H1 (cell line): Measurements from ENCODE around the gene MFGE8. TPM values are rescaled to one million over a fixed set of nuclear protein-coding genes. Genes with fewer than 3 reads are reported as not detected.

Source experiments
- CTCF ChIA-PET: fragments of 300-600 bp; sonication (Branson Sonifier 250); formaldehyde crosslinking; loops from one replicate; lab custom pipeline; 2021; ENCODE audit not compliant: partially characterized antibody; lab: Charles Lee
- POLR2A ChIA-PET: fragments of 300-600 bp; sonication (Branson Sonifier 250); formaldehyde crosslinking; loops from one replicate; lab custom pipeline; 2021; ENCODE audit warnings: inconsistent platforms; ENCODE audit not compliant: partially characterized antibody; lab: Charles Lee
- DNase-seq, 2 experiments: peaks; one replicate each; pipeline versions ENCODE4 v3.0.0 to v3.0.0-alpha.2; 2010 to 2022; ENCODE audit warnings: low spot score in 2 of 2, low read depth in 1 of 2, mixed read lengths in 1 of 2
- FAIRE-seq: peaks from 2 replicates; lab custom pipeline; 2011; peaks lifted over from hg19 to GRCh38; lab: Jason Lieb, UNC
- H2AFZ ChIP-seq: 2 replicates; pipeline ENCODE4 v1.8.1; 2012; ENCODE audit warnings: low read length, inconsistent platforms
- H2AK5ac ChIP-seq: 2 replicates; pipeline ENCODE4 v1.6.1; 2013; ENCODE audit warnings: low read depth, low read length
- H2BK120ac ChIP-seq: replicated peaks from 2 replicates; pipeline ENCODE3; 2013; ENCODE audit warnings: low read depth, low read length, inconsistent platforms
- H2BK12ac ChIP-seq: 2 replicates; pipeline ENCODE4 v1.6.1; 2013; ENCODE audit warnings: low read depth, low read length
- H2BK15ac ChIP-seq: 2 replicates; pipeline ENCODE4 v1.6.1; 2013; ENCODE audit warnings: low read length
- H2BK20ac ChIP-seq: 2 replicates; pipeline ENCODE4 v1.6.1; 2013; ENCODE audit warnings: low read length
- H2BK5ac ChIP-seq: 2 replicates; pipeline ENCODE4 v1.6.1; 2013; ENCODE audit warnings: low read depth, low read length
- H3K14ac ChIP-seq: 2 replicates; pipeline ENCODE4 v1.6.1; 2013; ENCODE audit warnings: inconsistent platforms; ENCODE audit not compliant: insufficient read length
- H3K18ac ChIP-seq: 2 replicates; pipeline ENCODE4 v1.6.1; 2013; ENCODE audit warnings: low read length; ENCODE audit errors: extremely low read depth
- H3K23ac ChIP-seq: 2 replicates; pipeline ENCODE4 v1.6.1; 2013; ENCODE audit warnings: inconsistent platforms; ENCODE audit not compliant: insufficient read length
- H3K23me2 ChIP-seq: 2 replicates; pipeline ENCODE4 v1.6.1; 2013; ENCODE audit warnings: low read depth, low read length
- H3K27ac ChIP-seq: 2 replicates; pipeline ENCODE4 v1.6.1; 2011; ENCODE audit warnings: low read depth, low read length, inconsistent platforms
- H3K27me3 ChIP-seq, 4 experiments: replicated peaks in 1 of 4; 1 replicate in 1 of 4; 2 replicates in 3 of 4; pipeline versions ENCODE4 v1.6.1 to v1.8.1; 2011 to 2013; ENCODE audit warnings: low read length in 3 of 4, mild to moderate bottlenecking in 3 of 4, inconsistent platforms in 2 of 4, mixed read lengths in 2 of 4, moderate library complexity in 1 of 4; ENCODE audit not compliant: control insufficient read depth in 3 of 4, insufficient read depth in 3 of 4; ENCODE audit errors: extremely low read depth in 1 of 4
- H3K36me3 ChIP-seq, 4 experiments: 2 replicates each; pipeline versions ENCODE4 v1.6.1 to v1.8.1; 2011 to 2013; ENCODE audit warnings: mild to moderate bottlenecking in 4 of 4, low read length in 3 of 4, moderate library complexity in 2 of 4, control low read depth in 1 of 4, inconsistent platforms in 1 of 4; ENCODE audit not compliant: insufficient read depth in 4 of 4, control insufficient read depth in 2 of 4
- H3K4ac ChIP-seq: replicated peaks from 2 replicates; pipeline ENCODE3; 2013; ENCODE audit warnings: low read length, low read depth, mixed read lengths, inconsistent platforms; ENCODE audit not compliant: insufficient read length
- H3K4me1 ChIP-seq, 4 experiments: replicated peaks in 1 of 4; 1 replicate in 1 of 4; 2 replicates in 3 of 4; pipeline versions ENCODE4 v1.6.1 to v1.8.1; 2011 to 2013; ENCODE audit warnings: low read length in 3 of 4, inconsistent platforms in 2 of 4, mixed read lengths in 1 of 4; ENCODE audit not compliant: insufficient read depth in 4 of 4, control insufficient read depth in 3 of 4
- H3K4me2 ChIP-seq, 2 experiments: 2 replicates each; pipeline versions ENCODE4 v1.6.1 to v1.8.1; 2011 to 2013; ENCODE audit warnings: low read depth in 2 of 2, low read length in 2 of 2, control low read depth in 1 of 2, inconsistent platforms in 1 of 2, mild to moderate bottlenecking in 1 of 2; ENCODE audit not compliant: insufficient read depth in 1 of 2
- H3K4me3 ChIP-seq, 4 experiments: fragments of 200-600, 300-600 bp in 1 of 4; sonication (generic), shearing (Covaris generic), sonication (Bioruptor Twin) in 1 of 4; 2 replicates each; pipeline versions ENCODE4 v1.5.1 to v1.8.1; 2011 to 2016; ENCODE audit warnings: low read length in 4 of 4, low read depth in 3 of 4, control low read depth in 2 of 4, inconsistent platforms in 2 of 4, mild to moderate bottlenecking in 2 of 4, mixed read lengths in 1 of 4, moderate library complexity in 1 of 4; ENCODE audit not compliant: insufficient read depth in 2 of 4; ENCODE audit errors: extremely low read depth in 1 of 4
- H3K56ac ChIP-seq: replicated peaks from 2 replicates; pipeline ENCODE3; 2013; ENCODE audit warnings: low read depth, mild to moderate bottlenecking, mixed read lengths, low read length, inconsistent platforms; ENCODE audit not compliant: insufficient read length
- H3K79me1 ChIP-seq: 2 replicates; pipeline ENCODE4 v1.6.1; 2013; ENCODE audit warnings: low read depth, low read length, control low read depth
- H3K79me2 ChIP-seq, 2 experiments: 2 replicates each; pipeline versions ENCODE4 v1.6.1 to v1.8.1; 2012 to 2013; ENCODE audit warnings: low read length in 2 of 2, mild to moderate bottlenecking in 2 of 2, inconsistent platforms in 1 of 2; ENCODE audit not compliant: insufficient read depth in 2 of 2, control insufficient read depth in 1 of 2
- H3K9ac ChIP-seq, 4 experiments: replicated peaks in 1 of 4; 1 replicate in 1 of 4; 2 replicates in 3 of 4; pipeline versions ENCODE4 v1.6.1 to v1.8.1; 2011 to 2013; ENCODE audit warnings: low read depth in 3 of 4, low read length in 3 of 4, control low read depth in 2 of 4, mild to moderate bottlenecking in 2 of 4, moderate library complexity in 2 of 4, inconsistent platforms in 1 of 4; ENCODE audit errors: extremely low read depth in 1 of 4
- H3K9me3 ChIP-seq, 2 experiments: 2 replicates each; pipeline versions ENCODE4 v1.6.1 to v1.8.1; 2012 to 2013; ENCODE audit warnings: mild to moderate bottlenecking in 2 of 2, moderate library complexity in 2 of 2, control low read depth in 1 of 2, inconsistent platforms in 1 of 2, low read depth in 1 of 2, low read length in 1 of 2, mixed read lengths in 1 of 2; ENCODE audit not compliant: insufficient read depth in 2 of 2
- H4K20me1 ChIP-seq, 2 experiments: replicated peaks in 1 of 2; 2 replicates each; pipeline versions ENCODE3 to v1.8.1; 2011 to 2013; ENCODE audit warnings: inconsistent platforms in 2 of 2, low read length in 2 of 2, mild to moderate bottlenecking in 1 of 2; ENCODE audit not compliant: insufficient read depth in 2 of 2, control insufficient read depth in 1 of 2
- H4K5ac ChIP-seq: 2 replicates; pipeline ENCODE4 v1.6.1; 2013; ENCODE audit warnings: low read length, low read depth, mixed read lengths, inconsistent platforms; ENCODE audit not compliant: insufficient read length
- H4K8ac ChIP-seq: 2 replicates; pipeline ENCODE4 v1.8.0; 2013; ENCODE audit warnings: mild to moderate bottlenecking, moderate library complexity, low read length, inconsistent platforms; ENCODE audit not compliant: insufficient read depth; ENCODE audit errors: extremely low read depth
- H4K91ac ChIP-seq: replicated peaks from 2 replicates; pipeline ENCODE3; 2013; ENCODE audit warnings: low read length, mixed read lengths, inconsistent platforms; ENCODE audit not compliant: insufficient read length
- BCL11A ChIP-seq, 2 experiments: IDR thresholded peaks; one replicate each; pipeline ENCODE4 v1.6.1; 2011; ENCODE audit warnings: low read depth in 2 of 2, low read length in 2 of 2, mild to moderate bottlenecking in 2 of 2
- EZH2 ChIP-seq: fragments of 200-600 bp; sonication (generic); IDR thresholded peaks from 2 replicates; pipeline ENCODE4 v1.7.1; 2012; ENCODE audit warnings: low read depth, mild to moderate bottlenecking, moderate library complexity, low read length, inconsistent platforms; ENCODE audit not compliant: severe bottlenecking
- FOSL1 ChIP-seq: IDR thresholded peaks from 2 replicates; pipeline ENCODE4 v1.6.1; 2011; ENCODE audit warnings: mild to moderate bottlenecking, low read depth, low read length, moderate library complexity; ENCODE audit not compliant: insufficient read depth
- MAFK ChIP-seq: IDR thresholded peaks from 2 replicates; pipeline ENCODE4 v1.6.1; 2012; ENCODE audit warnings: low read depth, mild to moderate bottlenecking, improper control_type of control experiment, low read length
- SAP30 ChIP-seq: fragments of 300-600 bp; sonication (generic); IDR thresholded peaks from 2 replicates; pipeline ENCODE4 v1.7.1; 2012; ENCODE audit warnings: low read length, moderate library complexity, mild to moderate bottlenecking, inconsistent platforms; ENCODE audit not compliant: insufficient read depth, insufficient replicate concordance
- WGBS, 2 experiments: shearing (Covaris generic) in 1 of 2; methylation state at CpG; one replicate each; pipeline versions ENCODE4 v1.1.6 to v1.1.7; 2013 to 2015; ENCODE audit warnings: low lambda C conversion rate in 2 of 2, mixed read lengths in 2 of 2, inconsistent platforms in 1 of 2, low coverage in 1 of 2, missing lambda C conversion rate in 1 of 2; ENCODE audit not compliant: insufficient replicate concordance in 2 of 2, insufficient coverage in 1 of 2, insufficient read length in 1 of 2; ENCODE audit errors: extremely low coverage in 1 of 2, missing lambda C conversion rate in 1 of 2; 5-methylcytosine and 5-hydroxymethylcytosine counted together
- polyA plus RNA-seq, 7 experiments: library from polyadenylated mRNA; depleted of rRNA in 3 of 7; stranded (reverse) in 5 of 7; unstranded in 2 of 7; fragments of >200 nt in 5 of 7; fragments of 200-250 nt in 2 of 7; gene quantifications; 1 replicate in 5 of 7; 2 replicates in 1 of 7; 4 replicates in 1 of 7; pipeline versions ENCODE4 v1.2.1 to v1.2.3, GENCODE V29; 2011 to 2013; ENCODE audit warnings: missing spikeins in 2 of 7, mixed read lengths in 2 of 7
- total RNA-seq: library from RNA; stranded (reverse); fragmentation: NEBNext Ultra II Directional; extraction: Animal tissue kit (Norgen Biotek cat#: 25700); gene quantifications from 2 replicates; pipeline ENCODE4 v1.2.1, GENCODE V29; 2021
- TF ChIP-seq, protein P1 (sequence below): IDR thresholded peaks from 2 replicates; pipeline ENCODE4 v1.6.1; 2011; ENCODE audit warnings: low read length, improper control_type of control experiment

The MFGE8 gene
- total and polyA plus RNA-seq, 2 of the 8 experiments (the other 6 are each of a cell fraction or from before 2014, with no cell fraction given): 1,237 to 2,117 TPM

DNA sequence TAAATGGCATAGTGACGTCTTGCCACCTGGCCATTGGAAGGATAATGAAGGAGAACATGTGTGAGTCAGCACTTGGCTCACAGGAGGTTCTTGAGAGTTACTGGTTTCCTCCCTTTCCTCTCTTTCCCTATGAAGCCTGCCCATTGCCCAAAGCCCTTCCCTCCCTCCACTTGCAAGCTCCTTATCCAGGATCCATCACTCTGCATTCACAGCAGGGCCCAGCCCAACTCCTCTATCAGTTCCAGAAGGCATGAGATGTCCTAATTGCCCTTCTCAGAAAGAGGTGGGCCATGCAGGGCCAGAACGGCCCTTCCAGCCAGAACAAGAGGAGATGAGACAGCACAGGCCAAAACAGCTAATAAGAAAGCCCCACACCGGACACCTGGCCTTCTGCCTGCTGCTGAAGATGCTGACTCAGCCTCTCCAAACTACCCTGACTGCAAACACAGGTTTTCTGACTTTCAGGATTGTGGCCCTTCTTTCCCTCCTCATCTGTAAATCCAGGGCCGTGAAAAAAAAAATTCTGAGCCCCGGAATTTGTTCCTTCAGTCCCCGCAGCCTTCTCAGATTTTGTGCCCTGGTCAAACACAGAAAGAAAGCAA is 47.6 kb downstream of the MFGE8 start:
- H3K27ac ChIP-seq: no peak overlapping the region
- H2BK120ac ChIP-seq: no peak overlapping the region
- no peak overlapping the region for H3K4ac ChIP-seq
- no peak overlapping the region for H3K23ac ChIP-seq
- H3K4me2 ChIP-seq: no peak overlapping the region
- H2BK12ac ChIP-seq: no peak overlapping the region
- no peak overlapping the region for H4K91ac ChIP-seq
- H2AK5ac ChIP-seq: no peak overlapping the region
- H3K56ac ChIP-seq: no peak overlapping the region
- no peaks in the 10 kb centered on the region for H3K4me1 ChIP-seq
- H2BK15ac ChIP-seq: no peak overlapping the region
- no peaks in the 10 kb centered on the region for H4K20me1 ChIP-seq
- H3K9ac ChIP-seq: no peak overlapping the region
- DNase-seq: no peak
- H2BK5ac ChIP-seq: no peak overlapping the region
- H3K4me3 ChIP-seq: no peak overlapping the region
- 74% methylated on average over 6 of the region's 6 CpGs; no CpG with 5 or more reads in 1 of the 2 experiments for WGBS, 2 experiments
- H3K79me1 ChIP-seq: no peaks in the 10 kb centered on the region
- H3K18ac ChIP-seq: no peak overlapping the region
- H3K27me3 ChIP-seq: no peaks in the 10 kb centered on the region
- no peaks in the 10 kb centered on the region for H3K36me3 ChIP-seq
- H3K79me2 ChIP-seq: no peaks in the 10 kb centered on the region
- no peak overlapping the region for H4K8ac ChIP-seq
- FAIRE-seq: no peak
- H3K14ac ChIP-seq: no peak overlapping the region
- H4K5ac ChIP-seq: no peak overlapping the region
- no peaks in the 10 kb centered on the region for H3K23me2 ChIP-seq
- CTCF ChIA-PET: interaction anchor here (1.2 kb wide), 1 partner anchor 196 kb away, joined by 3 read pairs; no protein-coding TSS in a partner anchor
- H2AFZ ChIP-seq: no peak overlapping the region
- TF ChIP-seq BCL11A (IDR thresholded peaks at IDR 0.05; ENCODE audit: low read depth in 2 of 2, low read length in 2 of 2) (no peak), MAFK (0 out of 2 replicates have a peak, but pooled peaks have one; percentile 30), EZH2 (no peak), FOSL1 (no peak), SAP30 (no peak)
- TF ChIP-seq, protein P1, sequence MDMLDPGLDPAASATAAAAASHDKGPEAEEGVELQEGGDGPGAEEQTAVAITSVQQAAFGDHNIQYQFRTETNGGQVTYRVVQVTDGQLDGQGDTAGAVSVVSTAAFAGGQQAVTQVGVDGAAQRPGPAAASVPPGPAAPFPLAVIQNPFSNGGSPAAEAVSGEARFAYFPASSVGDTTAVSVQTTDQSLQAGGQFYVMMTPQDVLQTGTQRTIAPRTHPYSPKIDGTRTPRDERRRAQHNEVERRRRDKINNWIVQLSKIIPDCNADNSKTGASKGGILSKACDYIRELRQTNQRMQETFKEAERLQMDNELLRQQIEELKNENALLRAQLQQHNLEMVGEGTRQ: no peak
- 0 out of 2 replicates have a peak overlapping the region, but pooled peaks have one; percentile 34 for H2BK20ac ChIP-seq
- no peaks in the 10 kb centered on the region for H3K9me3 ChIP-seq
- POLR2A ChIA-PET: no interaction called here
